Breast epithelium (tissue), 3 donors: ENCODE measurements around the gene RBM17.

Experiments
- CTCF ChIP-seq, 3 donors: fragments of 450-650 bp; IDR thresholded peaks; one replicate each; pipeline ENCODE4 v1.5.1; 2016 to 2017; ENCODE audit warnings: antibody characterized with exemption in 3 of 3, mild to moderate bottlenecking in 3 of 3, moderate library complexity in 3 of 3
- POLR2A ChIP-seq: fragments of 450-650 bp; IDR thresholded peaks from one replicate; pipeline ENCODE4 v1.6.1; 2016; ENCODE audit warnings: antibody characterized with exemption, mild to moderate bottlenecking, moderate library complexity

- TF ChIP-seq POLR2A = no peak
- no peak for TF ChIP-seq CTCF (IDR thresholded peaks at IDR 0.05)
Measured at GRCh38 chr10:6120691-6121090, 31.9 kb downstream of the RBM17 start.
